Testis (tissue), 3 donors: ENCODE measurements around the gene ANKRD11. TPM values are rescaled to one million over a fixed set of nuclear protein-coding genes. Genes with fewer than 3 reads are reported as not detected.
A peak's percentile ranks its signal among the peaks of the same experiment; 100 is the strongest.

ENCODE experiments used
- DNase-seq: peaks from one replicate; pipeline ENCODE4 v3.0.0-alpha.2; 2019
- H3K27ac ChIP-seq, 2 donors: fragments of 200-600 bp; sonication (generic); one replicate each; pipeline ENCODE4 v1.5.1; 2019
- H3K27me3 ChIP-seq: fragments of 200-600 bp; sonication (generic); one replicate; pipeline ENCODE4 v1.5.1; 2019
- H3K36me3 ChIP-seq: fragments of 200-600 bp; sonication (generic); one replicate; pipeline ENCODE4 v1.5.1; 2017; ENCODE audit warnings: low read depth; ENCODE audit errors: missing control alignments
- H3K4me1 ChIP-seq: fragments of 200-600 bp; sonication (generic); one replicate; pipeline ENCODE4 v1.5.1; 2019
- H3K4me3 ChIP-seq, 2 donors: fragments of 200-600 bp; sonication (generic); one replicate each; pipeline ENCODE4 v1.5.1; 2017 to 2019
- H3K9me3 ChIP-seq: fragments of 200-600 bp; sonication (generic); one replicate; pipeline ENCODE4 v1.5.1; 2017
- CTCF ChIP-seq, 3 experiments: fragments of 450-650 bp in 2 of 3; fragments of 200-600 bp in 1 of 3; sonication (generic) in 1 of 3; IDR thresholded peaks; one replicate each; pipeline ENCODE4 v1.5.1; 2016 to 2019; ENCODE audit warnings: antibody characterized with exemption in 3 of 3, mild to moderate bottlenecking in 2 of 3, moderate library complexity in 1 of 3
- POLR2A ChIP-seq: fragments of 450-650 bp; IDR thresholded peaks from one replicate; pipeline ENCODE4 v1.6.1; 2017; ENCODE audit warnings: antibody characterized with exemption, mild to moderate bottlenecking, moderate library complexity
- WGBS, 2 donors: methylation state at CpG; one replicate each; pipeline ENCODE4 v1.1.5; 2018; 5-methylcytosine and 5-hydroxymethylcytosine counted together
- intact Hi-C: fragments of 100-400 bp; cut with DNase I; formaldehyde crosslinking; loops from one replicate; pipeline ENCODE4 v1.15.1; 2023; ENCODE audit warnings: low total_unique reads
- polyA plus RNA-seq: library from polyadenylated mRNA; stranded (reverse); fragments of 350-450 nt; fragmentation: Illumina TruSeq; extraction: RNeasy Lipid Tissue Mini Kit (QIAGEN cat#74804); gene quantifications from one replicate; pipeline ENCODE4 v1.2.3, GENCODE V29; 2014; ENCODE audit warnings: low read depth, low replicate concordance; ENCODE audit not compliant: insufficient read depth
- total RNA-seq, 2 donors: library from RNA; depleted of rRNA; stranded (reverse); fragments of >200 nt; gene quantifications; one replicate each; pipeline ENCODE4 v1.2.3, GENCODE V29; 2016

Gene ANKRD11
- total and polyA plus RNA-seq, 3 donors from 2014 or later = 49.7 to 187 (median 150) TPM

- 83 to 90% methylated on average over 15 of the region's 15 CpGs for WGBS, 2 donors
- no peak overlapping the region for H3K27ac ChIP-seq
- no peak for DNase-seq
- no peaks in the 10 kb centered on the region for H3K27me3 ChIP-seq
- no peaks in the 10 kb centered on the region for H3K9me3 ChIP-seq
- H3K4me1 ChIP-seq = peaks cover 28% of the 10 kb centered on the region
- no peaks in the 10 kb centered on the region for H3K36me3 ChIP-seq
- no peak overlapping the region for H3K4me3 ChIP-seq
- TF ChIP-seq POLR2A = no peak
- TF ChIP-seq CTCF (IDR thresholded peaks at IDR 0.05) = no peak
- intact Hi-C loops = no loop called here
Observed at GRCh38 chr16:89380681-89381080, 109.7 kb downstream of the ANKRD11 start.

- 53 to 57% methylated on average over 27 to 29 of the region's 29 CpGs for WGBS, 2 donors
- H3K4me1 ChIP-seq = peaks cover 28% of the 10 kb centered on the region
- intact Hi-C loops = no loop called here
- no peak overlapping the region for H3K4me3 ChIP-seq
- TF ChIP-seq CTCF (IDR thresholded peaks at IDR 0.05) = no peak
- no peak for TF ChIP-seq POLR2A
- no peaks in the 10 kb centered on the region for H3K27me3 ChIP-seq
- no peak for DNase-seq
- H3K36me3 ChIP-seq = no peaks in the 10 kb centered on the region
- no peaks in the 10 kb centered on the region for H3K9me3 ChIP-seq
- peak overlapping the region in 1 of 2 donors; percentile 43 for H3K27ac ChIP-seq
Observed at GRCh38 chr16:89378947-89379771, 111.2 kb downstream of the ANKRD11 start.

GRCh38 chr16:89377453-89377848, 112.9 kb downstream of the ANKRD11 start:
- no peak overlapping the region for H3K27ac ChIP-seq
- WGBS, 2 donors = 89 to 94% methylated on average over 8 of the region's 8 CpGs
- intact Hi-C loops = no loop called here

GRCh38 chr16:89376812-89377452, 113.4 kb downstream of the ANKRD11 start:
- Histone ChIP-seq H3K4me3 (no peak overlapping the region), H3K36me3 (no peaks in the 10 kb centered on the region), H3K9me3 (no peaks in the 10 kb centered on the region), H3K4me1 (peaks cover 12% of the 10 kb centered on the region), H3K27ac (no peak overlapping the region), H3K27me3 (no peaks in the 10 kb centered on the region)
- 83 to 92% methylated on average over 8 of the region's 8 CpGs for WGBS, 2 donors
- no peak for DNase-seq
- TF ChIP-seq CTCF (IDR thresholded peaks at IDR 0.05) (no peak), POLR2A (no peak)
- intact Hi-C loops = no loop called here

More at GRCh38 chr16:89377453-89377848, 112.9 kb downstream of the ANKRD11 start:
- Histone ChIP-seq H3K36me3 (no peaks in the 10 kb centered on the region), H3K4me3 (no peak overlapping the region), H3K27me3 (no peaks in the 10 kb centered on the region), H3K4me1 (peaks cover 13% of the 10 kb centered on the region), H3K9me3 (no peaks in the 10 kb centered on the region)
- TF ChIP-seq POLR2A (no peak), CTCF (IDR thresholded peaks at IDR 0.05) (no peak)
- no peak for DNase-seq
